Measurements from ENCODE around the gene CIITA. TPM values are rescaled to one million over a fixed set of nuclear protein-coding genes. Genes with fewer than 3 reads are reported as not detected.

CIITA gene
- total and polyA plus RNA-seq, 9 of the 15 experiments (the other 6 are each of a cell fraction or from before 2014, with no cell fraction given): 0.01 to 0.20 (median 0.11) TPM; not detected in 4

DNA sequence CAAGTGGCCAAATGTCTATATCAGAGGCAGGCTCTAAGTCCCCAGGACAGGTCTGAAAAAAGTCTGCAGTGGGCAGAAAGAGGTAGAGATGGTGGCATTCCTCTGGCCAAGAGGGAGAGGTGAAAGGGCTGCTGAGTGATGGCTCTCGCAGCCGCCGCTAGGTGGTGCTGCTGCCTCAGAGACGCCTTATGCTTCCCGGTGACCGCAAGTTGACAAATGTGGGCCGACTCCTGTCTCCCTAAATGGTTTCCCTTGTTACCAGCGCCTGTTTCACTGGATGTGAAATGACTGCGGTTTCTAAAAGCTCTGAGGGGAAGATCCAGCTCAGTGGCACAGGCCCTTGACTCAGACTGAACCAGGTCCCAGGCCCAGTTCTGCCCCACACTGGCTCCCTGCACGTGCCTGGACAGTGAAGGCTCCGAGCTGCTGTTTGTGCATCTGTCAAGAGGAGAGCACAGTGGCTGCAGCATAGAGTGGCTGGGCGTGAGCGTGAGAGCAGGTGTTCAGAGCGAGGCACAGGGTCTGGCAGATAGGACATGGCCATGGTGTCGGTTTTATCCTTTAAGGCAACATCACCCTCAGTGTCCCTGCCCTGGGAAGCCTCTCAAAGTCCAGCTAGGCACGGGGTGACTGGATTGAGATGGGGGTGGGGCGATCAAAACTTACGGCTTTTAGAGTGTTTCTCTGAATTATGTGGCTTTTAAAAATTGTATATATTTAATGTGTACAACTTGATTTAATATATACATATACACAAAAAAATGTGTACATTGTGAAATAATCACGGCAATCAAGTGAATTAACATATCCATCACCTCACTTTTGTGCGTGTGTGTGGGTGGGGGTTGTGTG, 87.3 kb downstream of the CIITA start:
- intact Hi-C loops (cut with micrococcal nuclease): loop anchor here (2.0 kb wide), 1 partner anchor 441 kb away; no protein-coding TSS in a partner anchor
- POLR2A ChIA-PET: interaction anchor here (0.6 to 2.0 kb wide), 7 partner anchors 8 to 538 kb away, joined by 3 to 17 read pairs (median 3); partner anchors contain the start of gene SOCS1
- Histone ChIP-seq H4K20me1 (replicated peaks; ENCODE audit: control insufficient read depth, insufficient read depth, low read length) (peaks cover 3% of the 10 kb centered on the region), H3K36me3 (ENCODE audit: control insufficient read depth, insufficient read depth, low read length) (peaks cover 47% of the 10 kb centered on the region), H3K4me1 (replicated peaks in 1 of 2; ENCODE audit: control insufficient read depth in 2 of 2, insufficient read depth in 2 of 2, low read length in 2 of 2) (peaks cover 16 to 18% of the 10 kb centered on the region in 2 experiments; a peak in 4 of 5 replicates), H2AFZ (ENCODE audit: low read depth, low read length) (peak overlapping the region; percentile 14; the same call in 1 of the 2 replicates), H3K9me1 (ENCODE audit: control insufficient read depth, insufficient read depth, low read length) (no peaks in the 10 kb centered on the region), H3K27ac (ENCODE audit: extremely low read depth, low read depth, low read length) (no peak overlapping the region), H3K9ac (ENCODE audit: insufficient read depth in 1 of 2, low read depth in 2 of 2, low read length in 2 of 2) (peak overlapping the region in 1 of 2 experiments; percentile 47; a peak in 2 of 4 replicates), H3K27me3 (ENCODE audit: control insufficient read depth in 2 of 2, insufficient read depth in 2 of 2, low read length in 2 of 2) (no peaks in the 10 kb centered on the region), H3K9me3 (replicated peaks; ENCODE audit: control insufficient read depth, insufficient read depth, low read depth, low read length) (no peaks in the 10 kb centered on the region), H3K4me3 (no peak overlapping the region), H3K4me2 (ENCODE audit: insufficient read depth, low read length) (peak overlapping the region; percentile 56), H3K79me2 (ENCODE audit: control insufficient read depth, insufficient read depth, low read length) (peaks cover 3% of the 10 kb centered on the region; the same call in 2 of the 3 replicates)
- CTCF ChIA-PET (ENCODE audit: low intra/inter-chr PET ratio): interaction anchor here (0.6 to 1.8 kb wide), 8 partner anchors 10 to 751 kb away, joined by 3 to 8 read pairs (median 4); partner anchors contain the start of gene SOCS1
- in situ Hi-C loops (cut with MboI): loop anchor here (25.0 kb wide), 2 partner anchors 573 to 698 kb away; partner anchors contain the start of gene SNN
- peak; percentile 78 to 88 (median 78) for DNase-seq (ENCODE audit: extremely low read depth in 1 of 4, low spot score in 3 of 4)
- no TSS peak for BruUV-seq (replicated peaks)
- peak; percentile 96 for ATAC-seq
- peak; percentile 87 for FAIRE-seq
- WGBS (ENCODE audit: insufficient coverage, low coverage, missing lambda C conversion rate): 31% methylated on average over 20 of the region's 20 CpGs
- TF ChIP-seq VEZF1 (CRISPR knock-in tag; IDR thresholded peaks at IDR 0.05) (0 out of 2 replicates have a peak, but pooled peaks have one; percentile 17), ZNF398 (CRISPR knock-in tag; IDR thresholded peaks at IDR 0.05) (no peak), JUN (IDR thresholded peaks at IDR 0.05; ENCODE audit: borderline replicate concordance, low read depth, low read length) (no peak), JUN (CRISPR knock-in tag; IDR thresholded peaks at IDR 0.05; ENCODE audit: borderline replicate concordance) (no peak), SOX6 (IDR thresholded peaks at IDR 0.05) (0 out of 2 replicates have a peak, but pooled peaks have one; percentile 16), RCOR1 (IDR thresholded peaks at IDR 0.05; ENCODE audit: borderline replicate concordance in 1 of 2, low read depth in 2 of 2, low read length in 2 of 2) (0 out of 4 replicates have a peak, but pooled peaks of 1 of the 2 experiments have one; percentile 52), ZFP36 (IDR thresholded peaks at IDR 0.05; ENCODE audit: low read depth, low read length, partially characterized antibody) (peak; percentile 24), MAFG (tag; conservative IDR thresholded peaks at IDR 0.05) (no peak), AFF4 (CRISPR knock-in tag; IDR thresholded peaks at IDR 0.05) (no peak)
